ENCODE results near the gene CRHR1. TPM values are rescaled to one million over a fixed set of nuclear protein-coding genes. Genes with fewer than 3 reads are reported as not detected.

The CRHR1 gene
- total RNA-seq, 4 donors from 2014 or later, result 0.26 to 0.89 (median 0.76) TPM

GRCh38 chr17:45771271-45771959 is 12.7 kb upstream of the CRHR1 start:
- WGBS, result 64% methylated on average over 10 of the region's 12 CpGs

GRCh38 chr17:45775148-45775547 is 9.0 kb upstream of the CRHR1 start:
- TF ChIP-seq CTCF (IDR thresholded peaks at IDR 0.05), result no peak
- TF ChIP-seq POLR2AphosphoS5 (IDR thresholded peaks at IDR 0.05), result no peak
- TF ChIP-seq EP300 (IDR thresholded peaks at IDR 0.05), result no peak
- no peak for TF ChIP-seq POLR2A (IDR thresholded peaks at IDR 0.05)
- 51% methylated on average over 5 of the region's 5 CpGs for WGBS
- Histone ChIP-seq H3K4me3 (no peak overlapping the region), H3K4me1 (no peaks in the 10 kb centered on the region), H3K27ac (no peak overlapping the region), H3K36me3 (no peaks in the 10 kb centered on the region), H3K27me3 (peaks cover 58% of the 10 kb centered on the region), H3K9me3 (no peaks in the 10 kb centered on the region)
- no peak for DNase-seq (ENCODE audit: low spot score in 2 of 2)

More at GRCh38 chr17:45771271-45771959, 12.7 kb upstream of the CRHR1 start:
- no peaks in the 10 kb centered on the region for H3K36me3 ChIP-seq
- H3K4me1 ChIP-seq, result no peaks in the 10 kb centered on the region
- no peak overlapping the region for H3K27ac ChIP-seq
- H3K9me3 ChIP-seq, result no peaks in the 10 kb centered on the region
- H3K4me3 ChIP-seq, result no peak overlapping the region
- TF ChIP-seq POLR2AphosphoS5 (IDR thresholded peaks at IDR 0.05) (no peak), POLR2A (IDR thresholded peaks at IDR 0.05) (no peak), CTCF (IDR thresholded peaks at IDR 0.05) (no peak), EP300 (IDR thresholded peaks at IDR 0.05) (no peak)
- DNase-seq (ENCODE audit: low spot score in 2 of 2), result no peak
- peaks cover 55% of the 10 kb centered on the region for H3K27me3 ChIP-seq

GRCh38 chr17:45775576-45776011 is 8.5 kb upstream of the CRHR1 start:
- Histone ChIP-seq H3K9me3 (no peaks in the 10 kb centered on the region), H3K36me3 (no peaks in the 10 kb centered on the region), H3K4me1 (no peaks in the 10 kb centered on the region), H3K27me3 (peaks cover 62% of the 10 kb centered on the region), H3K27ac (no peak overlapping the region), H3K4me3 (no peak overlapping the region)
- DNase-seq (ENCODE audit: low spot score in 2 of 2), result no peak
- no peak for TF ChIP-seq CTCF (IDR thresholded peaks at IDR 0.05)
- TF ChIP-seq EP300 (IDR thresholded peaks at IDR 0.05), result no peak
- TF ChIP-seq POLR2AphosphoS5 (IDR thresholded peaks at IDR 0.05), result no peak
- TF ChIP-seq POLR2A (IDR thresholded peaks at IDR 0.05), result no peak
- WGBS, result 59% methylated on average over 4 of the region's 4 CpGs

- Histone ChIP-seq H3K4me1 (no peaks in the 10 kb centered on the region), H3K9me3 (no peaks in the 10 kb centered on the region), H3K27ac (no peak overlapping the region), H3K4me3 (no peak overlapping the region), H3K27me3 (peaks cover 61% of the 10 kb centered on the region), H3K36me3 (no peaks in the 10 kb centered on the region)
- no peak for TF ChIP-seq POLR2A (IDR thresholded peaks at IDR 0.05)
- no peak for TF ChIP-seq POLR2AphosphoS5 (IDR thresholded peaks at IDR 0.05)
- TF ChIP-seq CTCF (IDR thresholded peaks at IDR 0.05), result no peak
- no peak for TF ChIP-seq EP300 (IDR thresholded peaks at IDR 0.05)
- WGBS, result 66% methylated on average over 7 of the region's 7 CpGs
- DNase-seq (ENCODE audit: low spot score in 2 of 2), result no peak
Measured at GRCh38 chr17:45776896-45777295, 7.2 kb upstream of the CRHR1 start.

GRCh38 chr17:45777388-45777787 is 6.7 kb upstream of the CRHR1 start:
- H3K4me1 ChIP-seq, result no peaks in the 10 kb centered on the region
- 73% methylated on average over 1 of the region's 3 CpGs for WGBS
- no peak for DNase-seq (ENCODE audit: low spot score in 2 of 2)
- H3K27ac ChIP-seq, result no peak overlapping the region
- no peaks in the 10 kb centered on the region for H3K36me3 ChIP-seq
- H3K27me3 ChIP-seq, result peaks cover 63% of the 10 kb centered on the region
- TF ChIP-seq POLR2A (IDR thresholded peaks at IDR 0.05), result no peak
- no peak for TF ChIP-seq POLR2AphosphoS5 (IDR thresholded peaks at IDR 0.05)
- no peak for TF ChIP-seq CTCF (IDR thresholded peaks at IDR 0.05)
- no peak for TF ChIP-seq EP300 (IDR thresholded peaks at IDR 0.05)
- H3K9me3 ChIP-seq, result no peaks in the 10 kb centered on the region
- no peak overlapping the region for H3K4me3 ChIP-seq
